T-helper 2 cell treated with Interferon-gamma antibody and Interleukin-4, amounts not matched to agents 100 ng/mL and 5 ng/mL, for 36 hours (primary cell): ENCODE data around the gene WDFY2. TPM values are rescaled to one million over a fixed set of nuclear protein-coding genes. Genes with fewer than 3 reads are reported as not detected.

ENCODE experiments used
- intact Hi-C: fragments of 100-400 bp; cut with micrococcal nuclease; formaldehyde crosslinking; loops from one replicate; pipeline ENCODE4 v1.15.1; 2023
- total RNA-seq: library from RNA; stranded (reverse); gene quantifications from 2 replicates; pipeline ENCODE4 v1.2.3, GENCODE V29; 2022

WDFY2 gene
- total RNA-seq, 1 donor from 2014 or later, result 11.3 TPM

- intact Hi-C loops, result no loop called here
These were observed 202.4 kb downstream of the WDFY2 start for GRCh38 chr13:51786425-51787265.

GRCh38 chr13:51793570-51794271 lies 209.5 kb downstream of the WDFY2 start:
- intact Hi-C loops, result no loop called here

DNA sequence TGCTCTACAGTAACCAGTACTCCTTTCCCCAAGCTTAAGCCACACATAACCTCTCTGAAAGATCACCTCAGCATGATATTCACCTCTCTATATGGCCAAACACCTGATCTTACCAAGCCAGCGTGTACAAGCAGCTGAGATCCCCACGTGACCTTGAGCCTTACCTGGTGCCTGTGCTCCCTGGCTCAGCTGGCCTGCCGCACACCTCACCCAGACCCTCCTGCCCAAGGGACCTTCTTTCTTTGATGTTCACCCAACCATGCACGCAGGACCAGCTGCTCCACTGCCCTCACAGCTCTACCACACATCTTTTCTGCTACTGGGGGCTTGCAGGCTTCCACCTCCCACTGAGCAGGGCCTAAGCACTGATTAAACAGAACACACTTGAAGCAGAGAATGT lies 210.7 kb downstream of the WDFY2 start:
- intact Hi-C loops, result no loop called here

- intact Hi-C loops, result no loop called here
These were observed 211.2 kb downstream of the WDFY2 start for GRCh38 chr13:51795419-51795818.

GRCh38 chr13:51796546-51796945 lies 212.3 kb downstream of the WDFY2 start:
- intact Hi-C loops, result no loop called here

GRCh38 chr13:51797664-51798488 lies 213.6 kb downstream of the WDFY2 start:
- intact Hi-C loops, result loop anchor here (1.0 kb wide), 3 partner anchors 345 to 673 kb away; partner anchors contain the start of gene INTS6

DNA sequence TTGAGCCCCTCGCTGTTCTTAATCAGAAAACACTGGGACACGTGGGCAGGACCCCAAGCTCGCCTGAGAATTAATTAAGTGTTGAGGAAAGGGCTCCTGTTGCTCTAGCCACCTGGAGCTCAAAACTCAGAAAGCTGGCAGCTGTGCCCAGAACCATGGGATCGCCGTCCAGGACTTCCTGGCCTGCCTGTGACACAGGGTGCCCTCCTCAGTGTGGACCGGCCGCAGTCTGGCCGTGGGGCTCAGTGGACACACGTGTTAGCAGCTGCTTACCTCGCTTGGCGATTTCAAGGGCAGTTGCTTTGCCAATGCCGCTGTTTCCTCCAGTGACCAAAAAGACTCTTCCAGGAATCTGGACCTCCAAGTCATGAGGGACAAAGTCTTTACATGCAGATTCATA lies 215.0 kb downstream of the WDFY2 start:
- intact Hi-C loops, result no loop called here

- intact Hi-C loops, result loop anchor here (5.0 to 10.0 kb wide), 3 partner anchors 516 to 886 kb away; partner anchors contain the start of gene VPS36
These were observed 216.2 kb downstream of the WDFY2 start for GRCh38 chr13:51800486-51800885.

DNA sequence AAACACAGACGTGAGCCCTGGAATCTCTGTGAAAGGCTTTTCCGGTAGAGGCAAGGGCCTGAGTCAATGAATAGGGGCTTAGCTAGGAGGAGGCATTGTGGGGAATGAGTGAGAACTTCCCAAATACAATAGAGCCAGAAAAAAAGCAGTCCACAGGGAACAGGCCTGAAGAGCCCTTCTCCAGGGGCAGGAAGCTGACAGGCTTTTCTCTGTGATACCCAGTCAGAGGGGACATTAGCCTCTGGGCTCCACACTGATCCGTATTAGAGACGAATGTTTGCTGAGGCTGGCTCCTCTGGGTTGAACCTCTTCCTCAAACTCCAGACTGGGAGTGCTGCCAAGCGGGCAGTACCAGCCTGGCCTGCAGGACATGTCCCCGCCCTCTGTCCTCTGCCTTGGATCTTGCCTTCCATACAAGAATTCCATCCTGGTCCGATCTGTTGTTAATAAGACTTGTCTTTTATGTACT lies 217.4 kb downstream of the WDFY2 start:
- intact Hi-C loops, result loop anchor here (5.0 to 10.0 kb wide), 3 partner anchors 517 to 887 kb away; partner anchors contain the start of gene VPS36

DNA sequence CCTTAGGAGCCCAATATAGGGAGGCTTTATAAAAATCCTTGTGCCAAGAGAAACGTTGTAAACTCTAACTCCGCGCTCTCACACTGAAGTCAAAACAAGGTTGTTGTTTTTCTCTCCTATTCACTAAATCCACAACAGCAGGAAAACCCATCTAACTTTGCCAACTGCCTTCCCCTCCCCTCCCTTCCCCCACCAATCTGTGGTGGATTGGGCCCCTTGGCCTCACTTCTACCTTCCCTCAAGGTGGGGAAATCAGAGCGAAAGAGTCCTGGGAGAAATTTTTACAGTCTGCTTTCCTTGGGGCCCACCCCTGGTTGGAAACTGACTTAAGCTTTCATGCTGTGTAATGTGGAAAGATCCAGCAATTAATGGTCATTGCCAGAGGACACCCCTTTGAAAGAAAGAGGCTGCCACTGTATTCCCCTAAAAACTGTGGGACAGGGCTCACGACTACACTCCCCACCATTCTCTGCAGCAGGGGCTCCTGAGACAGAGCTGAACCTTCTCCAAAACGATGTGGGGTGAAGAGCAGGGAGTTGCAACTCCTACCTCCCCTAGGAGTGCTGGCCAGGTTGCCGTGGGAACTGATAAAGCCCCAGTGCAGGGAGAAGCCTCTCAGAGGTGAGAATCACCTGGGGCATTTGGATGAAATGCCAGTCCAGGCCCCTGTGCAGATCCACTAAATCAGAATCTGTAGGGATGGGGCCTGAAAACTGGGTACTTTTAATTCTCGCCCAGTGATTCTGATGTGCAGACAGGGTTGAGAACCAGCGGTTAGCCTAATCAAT lies 218.6 kb downstream of the WDFY2 start:
- intact Hi-C loops, result loop anchor here (1.0 to 10.0 kb wide), 5 partner anchors 219 to 888 kb away; partner anchors contain the start of genes INTS6, VPS36 and WDFY2

DNA sequence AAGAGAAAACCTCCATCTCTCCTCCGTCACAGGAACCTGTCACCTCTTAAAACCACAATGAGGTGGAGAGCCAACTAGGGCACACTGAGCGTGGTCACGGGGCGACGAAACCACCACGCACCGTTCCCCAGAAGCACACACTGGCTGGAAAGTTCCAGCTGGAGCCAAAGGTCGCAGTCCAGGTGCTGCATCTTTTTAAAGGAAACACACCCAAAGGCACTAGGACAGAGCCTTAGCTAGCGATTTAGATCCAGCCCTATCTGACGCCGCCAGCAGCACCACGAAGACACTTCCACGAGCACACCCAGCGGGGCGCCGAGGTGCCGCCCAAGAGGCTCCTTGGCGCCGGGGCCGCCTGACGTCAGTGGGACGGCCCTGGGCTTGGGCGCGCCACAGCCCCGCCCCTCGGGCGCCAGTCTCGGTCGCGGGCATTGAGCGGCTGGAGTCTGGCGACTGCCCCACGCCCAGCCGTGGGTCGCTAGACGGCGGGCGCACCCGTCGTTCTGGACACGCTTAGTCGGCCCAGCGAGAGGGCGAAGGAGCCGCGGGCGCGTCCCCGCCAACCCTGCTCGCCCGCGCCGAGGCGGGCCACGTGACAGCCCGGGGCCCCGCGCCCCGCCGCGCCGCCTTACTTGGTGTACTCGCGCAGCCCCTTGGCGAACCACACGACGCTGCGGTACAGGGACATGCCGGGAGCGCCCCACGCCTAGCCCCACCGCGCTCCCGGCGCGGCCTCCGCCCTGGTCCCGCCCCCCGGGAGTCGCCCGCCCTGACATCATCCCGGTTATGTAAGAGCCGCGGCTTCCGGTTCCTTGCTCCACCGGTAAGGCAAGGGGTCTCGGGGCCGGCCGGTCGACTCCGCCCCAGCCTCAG lies 219.4 kb downstream of the WDFY2 start, which contains the start of gene DHRS12:
TSS of gene DHRS12 (minus strand) at position 742 of the 873 bp plus-strand sequence. CDS start 4,504 bp downstream, outside the sequence.
- intact Hi-C loops, result loop anchor here (1.0 to 10.0 kb wide), 6 partner anchors 209 to 889 kb away; partner anchors contain the start of genes ALG11, INTS6, VPS36 and WDFY2

GRCh38 chr13:51804295-51805172 lies 220.3 kb downstream of the WDFY2 start:
- intact Hi-C loops, result loop anchor here (1.0 to 10.0 kb wide), 4 partner anchors 208 to 890 kb away; partner anchors contain the start of genes ALG11 and VPS36

- intact Hi-C loops, result loop anchor here (10.0 kb wide), 2 partner anchors 521 to 891 kb away; no protein-coding TSS in a partner anchor
These were observed 221.1 kb downstream of the WDFY2 start for GRCh38 chr13:51805313-51805712.

DNA sequence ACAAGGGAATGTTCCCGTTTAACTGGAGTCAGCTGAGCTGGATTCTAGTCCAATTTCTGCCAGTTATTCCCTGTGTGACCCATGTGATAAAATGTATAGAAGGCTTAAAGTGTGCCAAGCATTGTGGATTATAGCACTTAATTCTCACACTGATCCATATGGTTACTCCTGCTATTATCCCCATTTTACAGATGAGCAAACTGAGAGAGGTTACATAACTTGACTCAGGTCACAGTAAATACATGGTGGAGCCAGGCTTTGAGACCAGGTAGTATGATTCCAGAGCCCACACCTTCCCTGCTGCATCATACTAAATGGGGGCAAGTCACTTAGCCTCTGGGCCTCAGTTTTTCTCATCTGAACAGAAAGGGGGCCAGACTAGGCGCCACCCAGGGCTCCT lies 221.7 kb downstream of the WDFY2 start:
- intact Hi-C loops, result loop anchor here (10.0 kb wide), 2 partner anchors 521 to 891 kb away; no protein-coding TSS in a partner anchor

DNA sequence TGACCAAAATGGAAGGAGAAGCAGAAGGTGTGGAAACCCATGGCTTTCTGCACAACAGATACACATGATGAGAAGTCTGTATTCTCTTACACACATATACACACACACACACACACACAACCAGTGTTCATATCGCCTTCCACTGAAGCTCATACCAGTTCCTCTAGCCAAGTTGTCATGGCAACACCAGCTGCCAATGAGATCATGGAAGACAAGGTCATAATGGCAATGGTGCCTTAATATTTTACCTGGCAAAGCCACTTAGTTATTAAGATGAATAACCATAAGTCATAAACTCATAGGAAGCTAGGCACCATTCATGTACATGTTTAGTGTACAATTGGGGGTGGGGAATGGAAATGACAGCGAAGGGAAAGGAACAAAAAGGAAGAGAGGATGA lies 222.3 kb downstream of the WDFY2 start:
- intact Hi-C loops, result loop anchor here (10.0 kb wide), 2 partner anchors 522 to 892 kb away; no protein-coding TSS in a partner anchor

DNA sequence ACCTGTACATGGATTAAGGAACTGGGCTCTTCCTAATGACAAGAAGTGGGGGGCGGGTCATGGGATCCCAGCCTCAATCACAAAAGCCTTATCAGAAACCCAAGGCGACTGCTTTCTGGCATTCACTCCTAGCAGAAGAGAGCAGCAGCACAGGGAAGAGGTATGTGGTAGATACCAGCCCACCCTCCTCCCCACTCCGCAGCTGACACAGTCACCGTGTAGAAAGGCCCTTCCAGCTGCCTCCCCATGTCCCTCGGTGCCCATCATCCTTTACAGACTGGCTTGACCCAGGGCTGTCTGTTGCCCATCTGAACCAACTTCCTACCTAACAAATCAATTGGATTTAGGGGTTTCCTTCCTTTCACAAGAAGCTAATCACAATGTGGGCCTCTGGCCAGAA lies 222.8 kb downstream of the WDFY2 start:
- intact Hi-C loops, result loop anchor here (10.0 kb wide), 2 partner anchors 522 to 892 kb away; no protein-coding TSS in a partner anchor

- intact Hi-C loops, result loop anchor here (10.0 kb wide), 2 partner anchors 524 to 894 kb away; no protein-coding TSS in a partner anchor
These were observed 224.5 kb downstream of the WDFY2 start for GRCh38 chr13:51808811-51809210.
